SHP77 treated with DMSO at 0.1 percent for 48 hours (cell line): ENCODE results near the gene TSFM.
A peak's percentile ranks its signal among the peaks of the same experiment; 100 is the strongest.

ENCODE experiments used
- DNase-seq: peaks from one replicate; lab custom pipeline; 2025; lab: John Stamatoyannopoulos, UW

TSFM gene

DNA sequence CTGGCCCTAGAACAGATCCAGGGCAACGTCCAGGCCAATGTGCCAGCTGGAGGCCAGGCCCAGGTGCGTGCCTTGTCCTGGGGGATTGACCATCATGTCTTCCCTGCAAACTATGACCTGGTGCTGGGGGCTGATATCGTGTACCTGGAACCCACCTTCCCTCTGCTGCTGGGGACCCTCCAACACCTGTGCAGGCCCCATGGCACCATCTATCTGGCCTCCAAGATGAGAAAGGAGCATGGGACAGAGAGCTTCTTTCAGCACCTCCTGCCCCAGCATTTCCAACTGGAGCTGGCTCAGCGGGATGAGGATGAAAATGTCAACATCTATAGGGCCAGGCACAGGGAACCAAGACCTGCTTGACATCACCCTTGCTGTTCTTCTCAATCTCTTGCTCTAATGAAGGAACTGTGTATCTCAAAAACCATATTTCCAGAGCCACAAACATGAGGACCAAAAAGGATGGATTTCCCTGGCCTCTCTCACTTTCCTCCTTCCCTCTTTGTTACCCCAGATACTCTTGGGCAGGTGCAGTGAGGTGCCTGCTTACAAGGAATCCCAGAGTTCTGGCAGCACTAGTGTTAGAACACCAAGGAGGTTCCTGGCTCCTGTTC, 2.2 kb upstream of the TSFM start:
- no peak for DNase-seq

DNA sequence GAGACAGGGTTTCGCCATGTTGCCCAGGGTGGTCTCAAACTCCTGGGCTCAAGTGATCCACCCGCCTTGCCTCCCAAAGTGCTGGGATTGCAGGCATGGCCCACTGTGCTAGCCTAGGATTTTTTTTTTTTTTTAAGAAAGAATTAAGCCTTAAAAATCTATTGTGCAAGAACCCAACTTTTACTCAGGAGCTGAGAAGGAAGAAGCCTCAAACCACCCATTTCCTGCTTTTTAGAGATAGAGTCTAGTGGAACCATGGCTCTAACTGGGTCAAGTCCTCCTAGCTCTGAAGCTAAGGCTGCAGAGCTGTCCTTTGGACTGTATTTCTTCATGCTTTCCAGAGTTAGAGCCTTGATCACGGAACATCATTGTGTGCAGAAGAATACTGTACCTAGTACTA, 1.3 kb upstream of the TSFM start:
- DNase-seq = no peak

DNA sequence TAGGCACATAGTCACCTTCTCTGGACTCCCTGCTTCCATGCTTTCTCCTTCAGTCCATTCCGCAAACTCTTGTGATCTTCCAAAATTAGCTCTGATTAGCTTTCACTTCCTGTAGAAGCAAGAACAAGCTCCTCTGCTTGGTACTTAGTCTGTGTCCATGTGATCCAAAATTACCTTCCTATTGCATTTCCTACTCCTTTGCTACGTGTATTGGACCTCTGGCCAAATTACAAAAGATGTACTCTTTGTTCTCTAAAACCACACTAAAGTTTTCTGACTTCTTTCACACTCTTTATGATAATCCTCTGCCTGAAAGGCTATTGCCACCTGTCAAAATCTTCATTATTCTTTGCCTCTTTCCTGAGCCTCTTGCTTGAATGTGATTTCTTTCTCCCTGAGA, 786 bp upstream of the TSFM start:
- no peak for DNase-seq

DNA sequence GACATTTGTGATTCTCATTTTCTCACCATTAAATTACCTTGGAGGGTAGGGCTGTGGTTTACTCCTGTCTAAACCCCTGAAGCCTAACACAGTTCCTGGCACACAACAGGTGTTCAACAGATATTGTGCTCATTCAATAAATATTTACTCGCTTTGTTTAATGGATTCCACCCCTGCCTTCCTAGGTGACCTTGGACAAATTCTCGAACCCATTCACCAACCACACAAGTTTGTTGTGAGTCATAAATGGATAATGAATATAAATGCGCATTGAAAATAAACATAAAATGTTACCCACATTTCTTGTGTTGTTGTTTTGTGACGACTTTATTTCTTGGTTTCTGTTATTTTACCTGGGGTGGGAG, 362 bp upstream of the TSFM start:
- no peak for DNase-seq

DNA sequence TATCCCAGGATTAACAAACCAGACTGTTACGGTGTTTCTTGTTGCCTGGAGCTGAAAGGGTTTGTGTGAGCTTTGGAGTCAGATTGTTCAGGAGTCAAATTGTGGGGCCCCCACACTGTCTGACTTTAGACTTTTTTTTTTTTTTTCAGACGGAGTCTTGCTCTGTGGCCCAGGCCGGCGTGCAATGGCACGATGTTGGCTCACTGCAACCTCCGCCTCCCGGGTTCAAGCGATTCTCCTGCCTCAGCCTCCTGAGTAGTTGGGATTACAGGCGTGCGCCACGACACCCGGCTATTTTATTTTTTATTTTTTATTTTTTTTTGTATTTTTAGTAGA, 847 bp downstream of the TSFM start:
- DNase-seq = no peak

DNA sequence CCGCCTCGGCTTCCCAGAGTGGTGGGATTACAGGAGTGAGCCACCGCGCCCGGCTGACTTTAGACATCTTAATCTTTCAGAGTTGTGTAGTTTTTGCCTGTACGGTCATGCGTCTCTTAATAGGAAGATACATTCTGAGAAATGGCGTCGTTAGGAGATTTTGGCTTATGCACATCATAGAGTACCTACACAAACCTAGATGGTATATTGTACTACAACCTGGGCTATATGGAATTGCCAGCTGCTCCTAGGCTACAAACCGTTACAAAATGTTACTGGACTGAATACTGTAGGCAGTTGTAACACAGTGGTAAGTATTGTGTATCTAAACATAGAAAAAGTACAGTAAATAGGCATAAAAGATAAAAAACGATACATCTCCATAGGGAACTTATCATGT, 1.3 kb downstream of the TSFM start:
- no peak for DNase-seq

DNA sequence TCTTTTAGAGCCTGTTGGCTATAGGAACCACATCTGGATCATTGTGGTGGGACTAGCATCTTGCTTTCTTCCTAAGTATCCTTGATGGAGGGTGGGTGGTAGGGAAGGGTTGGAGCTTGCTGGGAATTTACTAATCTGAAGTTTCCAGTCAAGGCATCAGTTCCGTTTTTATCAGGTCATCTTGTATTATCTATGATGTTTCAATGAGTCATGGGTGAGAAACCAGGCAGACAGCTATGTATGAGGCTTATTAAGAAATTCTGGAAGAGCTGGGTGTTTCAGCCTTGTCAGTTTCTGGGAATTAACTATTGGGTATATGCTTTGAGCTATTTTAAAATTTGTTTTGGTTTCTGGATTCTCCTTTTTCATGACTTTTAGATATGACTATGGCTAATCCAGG, 11.3 kb downstream of the TSFM start:
- DNase-seq = no peak

DNA sequence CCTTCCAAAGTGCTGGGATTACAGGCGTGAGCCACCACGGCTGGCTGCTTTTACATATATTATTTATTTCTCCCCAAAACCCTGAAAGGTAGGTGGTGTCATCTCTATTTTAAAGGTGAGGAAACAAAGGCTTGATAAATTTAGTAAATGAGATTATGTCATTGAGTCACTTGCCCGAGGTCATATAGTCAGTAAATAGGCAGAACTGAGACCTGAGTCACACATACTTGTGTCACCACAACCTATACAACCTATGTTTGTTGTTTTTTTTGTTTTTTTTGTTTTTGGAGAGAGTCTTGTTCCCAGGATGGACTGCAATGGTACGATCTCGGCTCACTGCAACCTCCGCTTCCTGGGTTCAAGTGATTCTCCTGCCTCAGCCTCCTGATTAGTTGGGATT, 12.8 kb downstream of the TSFM start:
- no peak for DNase-seq

DNA sequence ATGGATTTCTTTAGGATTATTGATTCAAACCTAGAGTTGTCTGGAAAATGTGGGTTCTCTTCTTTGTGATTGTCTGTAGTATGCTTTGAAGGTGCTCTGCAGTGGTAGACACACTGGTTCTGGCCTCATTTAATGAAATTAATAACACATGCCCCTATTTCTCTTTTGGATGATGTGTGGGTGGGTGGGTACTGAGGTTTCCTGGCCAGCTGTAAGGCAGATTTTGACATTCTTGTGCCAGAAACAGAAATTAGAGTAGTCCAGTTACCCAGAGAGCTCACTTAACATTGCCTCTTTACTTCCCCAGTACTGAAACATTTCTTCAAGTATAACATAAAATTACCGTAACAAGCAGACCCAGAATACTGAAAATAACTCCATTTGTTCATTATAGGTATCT, 14.4 kb downstream of the TSFM start:
- no peak for DNase-seq

DNA sequence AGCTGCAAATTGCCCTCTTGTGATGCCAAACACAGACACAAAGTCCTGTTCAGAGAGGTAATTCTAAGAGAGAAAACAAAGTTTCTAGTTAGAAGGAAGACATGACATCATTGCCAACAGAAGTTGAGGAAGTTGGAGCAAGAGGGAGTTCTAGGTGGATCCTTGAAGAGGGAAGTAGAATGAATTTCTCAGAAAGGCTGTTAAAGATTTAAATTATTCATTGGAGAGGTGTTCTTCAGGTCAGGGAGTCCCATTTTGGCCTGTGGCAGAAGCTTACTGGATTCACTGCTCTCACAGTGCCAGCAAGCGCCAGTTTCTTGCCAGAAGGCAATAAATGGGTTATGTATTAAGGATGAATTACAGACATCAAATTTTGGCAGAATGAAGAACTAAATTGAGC, 15.3 kb downstream of the TSFM start:
- no peak for DNase-seq

DNA sequence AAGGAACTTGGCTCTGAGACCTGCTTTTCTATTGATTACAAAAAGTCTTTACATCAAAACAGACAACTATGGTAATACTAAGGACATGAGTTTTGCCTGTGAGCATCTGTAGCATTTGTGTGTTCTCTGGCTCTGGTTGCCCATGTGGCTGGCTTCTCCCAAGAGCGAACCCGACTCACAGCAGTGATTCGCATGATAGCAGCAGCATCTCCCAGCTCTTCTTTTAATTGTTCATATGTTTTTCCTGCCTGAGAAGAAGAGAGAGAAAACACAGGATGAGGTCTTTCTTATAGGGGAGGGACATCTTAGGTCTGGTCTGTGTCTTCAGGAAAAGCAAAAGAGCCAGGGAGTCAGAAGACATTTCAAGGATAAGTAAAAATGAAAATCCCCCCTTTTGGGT, 18.4 kb downstream of the TSFM start:
- DNase-seq = no peak

DNA sequence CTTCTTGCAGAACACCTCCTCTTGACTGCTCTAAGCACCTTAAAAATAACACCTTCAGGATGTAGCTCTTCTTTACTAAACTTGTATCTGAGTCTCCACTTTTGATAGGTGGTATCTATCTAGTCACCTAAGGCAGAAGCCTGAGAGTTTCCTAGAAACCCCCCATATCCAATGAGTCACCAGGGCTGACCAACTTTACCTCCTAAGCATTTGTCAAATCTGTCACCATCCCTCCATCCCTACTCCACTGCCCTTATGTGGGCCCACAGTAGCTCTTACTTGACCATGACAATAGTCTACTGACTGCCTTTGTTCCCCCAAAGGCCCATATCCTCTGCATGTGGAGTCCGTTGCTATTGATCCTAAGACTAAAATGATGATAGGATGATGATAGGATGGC, 20.0 kb downstream of the TSFM start:
- DNase-seq = no peak

DNA sequence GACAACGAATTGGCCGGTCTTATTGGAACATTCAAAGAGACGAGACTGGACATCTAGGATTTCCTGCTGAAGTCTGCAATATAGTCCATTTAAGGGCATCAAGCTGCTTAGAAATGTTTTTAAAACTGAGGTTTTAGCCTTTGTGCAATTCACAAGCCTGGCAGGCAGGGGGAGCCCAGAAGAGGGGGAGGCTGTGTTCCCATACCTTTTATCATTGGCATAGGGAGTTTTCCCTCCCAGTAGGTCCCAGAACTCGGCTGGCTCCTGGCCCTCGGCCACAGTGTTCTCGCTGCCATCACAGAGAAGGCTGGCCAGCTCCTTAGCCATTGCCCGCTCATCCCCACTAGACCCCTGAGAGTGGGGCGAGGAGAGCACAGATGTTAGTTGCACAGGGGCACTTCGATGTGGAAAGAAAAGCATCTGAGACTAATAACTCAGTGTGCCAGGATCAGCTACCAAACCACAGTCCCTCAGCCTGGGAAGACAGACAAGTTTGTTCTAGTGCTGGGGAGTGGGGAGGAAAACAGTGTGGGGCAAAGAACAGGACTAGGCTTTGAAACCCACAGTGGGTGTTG, 20.8 kb downstream of the TSFM start:
- peak; percentile 15 for DNase-seq

DNA sequence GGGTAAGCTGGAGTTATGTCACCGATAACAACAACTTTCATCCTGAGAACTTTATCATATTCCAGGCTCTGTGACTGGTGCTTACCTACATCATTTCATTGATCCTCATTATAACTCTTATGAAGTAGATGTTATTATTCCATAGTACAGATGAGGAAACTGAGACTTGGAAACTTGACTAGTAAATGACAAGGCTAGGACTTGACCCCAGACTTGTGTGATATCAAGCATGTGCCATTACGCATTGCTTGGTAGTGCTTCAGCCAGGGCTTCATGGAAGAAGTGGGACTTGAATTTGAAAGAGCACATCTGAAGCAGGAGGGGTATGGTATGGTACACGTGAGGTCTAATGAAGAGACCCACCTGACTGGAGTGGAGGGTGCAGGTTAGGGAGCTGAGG, 24.1 kb downstream of the TSFM start:
- DNase-seq = no peak

DNA sequence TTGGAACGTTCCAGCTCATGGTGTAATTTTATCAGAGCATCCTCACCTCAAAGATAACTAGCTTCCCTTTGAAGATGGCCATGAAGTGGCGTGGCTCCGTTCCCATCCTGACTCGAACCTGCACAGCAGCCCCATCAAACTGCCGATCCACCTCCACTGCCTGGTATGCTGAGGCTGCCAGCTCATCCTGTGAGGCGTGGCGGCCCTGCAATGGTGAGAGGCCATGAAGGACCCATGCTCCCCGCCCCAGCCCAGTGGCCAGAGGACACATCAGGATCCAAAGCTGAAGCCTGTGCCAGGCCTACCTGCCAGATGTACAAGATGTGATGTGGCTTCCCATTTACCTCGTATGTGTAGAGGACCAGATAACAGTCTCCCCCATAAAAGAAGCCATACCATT, 24.7 kb downstream of the TSFM start:
- no peak for DNase-seq

DNA sequence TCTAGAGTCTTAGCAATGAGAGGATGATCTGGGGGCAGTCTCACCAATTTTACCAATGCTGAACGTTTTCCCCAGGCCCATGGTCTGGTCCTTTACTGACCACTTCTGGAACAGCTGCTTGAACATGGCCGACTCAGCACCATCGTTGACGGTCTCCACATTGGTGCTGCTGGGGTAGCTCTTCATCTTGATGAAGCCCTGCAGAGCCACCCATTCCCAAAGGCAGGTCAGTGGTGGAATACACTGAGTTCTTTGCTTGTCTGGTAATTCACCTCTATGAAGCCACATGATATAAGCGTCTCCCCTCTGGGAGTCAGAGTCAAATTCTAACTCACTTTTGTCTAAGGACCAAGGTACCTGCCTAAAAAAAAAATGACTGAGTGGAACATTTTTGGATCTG, 25.8 kb downstream of the TSFM start:
- DNase-seq = no peak

DNA sequence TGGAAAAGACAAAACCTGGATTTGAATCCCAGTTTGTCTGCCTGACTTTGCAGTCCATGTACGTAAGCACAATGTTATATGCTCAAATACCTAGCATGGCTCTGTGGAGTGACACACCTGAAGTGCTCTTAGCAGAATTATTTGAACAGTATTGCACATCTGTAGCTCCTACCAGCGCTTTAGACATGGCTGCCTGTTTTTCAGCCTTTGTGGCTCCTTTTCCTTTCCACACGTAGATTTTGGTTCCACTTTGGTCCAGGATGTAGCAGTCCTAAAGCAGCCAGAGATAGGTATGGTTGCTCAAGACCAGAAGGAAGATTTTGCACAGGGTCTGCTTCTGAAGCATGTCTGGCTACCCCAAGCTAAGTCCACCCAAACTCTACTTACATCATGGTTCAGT, 26.8 kb downstream of the TSFM start:
- DNase-seq = no peak

DNA sequence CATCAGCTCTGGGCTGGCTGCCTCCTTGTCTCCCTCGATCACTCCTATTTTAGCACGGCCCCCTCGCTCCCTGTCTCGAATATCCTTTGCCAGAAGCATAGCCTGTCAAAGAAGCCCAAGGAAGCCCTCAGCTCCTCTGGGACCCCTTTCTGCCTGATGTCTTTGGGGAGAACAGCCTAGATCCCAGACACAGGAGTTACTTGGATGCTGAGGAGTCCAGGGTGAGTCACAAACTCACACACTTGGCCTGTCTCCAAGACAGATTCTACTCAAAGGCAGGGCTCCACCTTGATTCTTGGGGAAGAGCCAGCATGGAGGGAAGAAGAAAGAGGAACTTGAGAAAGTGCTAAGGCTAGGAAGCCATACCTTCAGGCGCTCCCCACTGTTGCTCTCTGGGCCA, 27.9 kb downstream of the TSFM start:
- no peak for DNase-seq

DNA sequence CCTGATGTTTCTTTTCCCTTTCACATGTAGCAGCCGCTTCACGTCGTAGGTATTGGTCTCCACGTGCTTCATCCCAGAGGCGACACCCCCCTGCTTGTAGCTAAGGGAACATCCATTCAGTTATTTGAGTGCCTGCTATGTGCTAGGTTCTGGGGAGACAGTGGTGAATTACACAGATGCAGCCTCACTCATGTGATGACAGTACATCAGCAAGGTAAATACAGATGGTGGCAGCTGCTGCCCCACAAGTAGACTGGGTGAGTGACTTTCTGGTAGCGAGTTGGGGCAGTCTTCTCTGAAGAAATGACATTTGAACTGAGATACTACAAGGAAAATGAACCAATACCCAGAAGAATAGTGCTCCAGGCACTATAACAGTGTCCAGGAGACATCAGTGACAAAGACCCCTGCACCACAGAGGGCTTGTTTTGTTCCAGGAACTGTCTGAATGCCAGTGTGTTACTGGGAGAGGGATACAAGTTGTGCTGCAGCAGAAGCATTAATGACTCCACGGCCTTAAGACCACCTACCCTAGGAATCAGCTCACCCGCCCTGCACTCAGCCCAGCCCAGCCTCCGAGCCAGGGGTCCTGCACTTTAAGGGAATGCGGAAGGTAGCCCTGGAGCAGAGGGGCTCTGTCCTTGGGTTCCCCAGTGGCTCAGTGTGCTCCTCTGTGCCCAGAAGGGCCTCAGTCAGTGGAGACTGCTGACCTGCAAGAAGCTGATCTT, 28.6 kb downstream of the TSFM start:
- DNase-seq = peak; percentile 73

DNA sequence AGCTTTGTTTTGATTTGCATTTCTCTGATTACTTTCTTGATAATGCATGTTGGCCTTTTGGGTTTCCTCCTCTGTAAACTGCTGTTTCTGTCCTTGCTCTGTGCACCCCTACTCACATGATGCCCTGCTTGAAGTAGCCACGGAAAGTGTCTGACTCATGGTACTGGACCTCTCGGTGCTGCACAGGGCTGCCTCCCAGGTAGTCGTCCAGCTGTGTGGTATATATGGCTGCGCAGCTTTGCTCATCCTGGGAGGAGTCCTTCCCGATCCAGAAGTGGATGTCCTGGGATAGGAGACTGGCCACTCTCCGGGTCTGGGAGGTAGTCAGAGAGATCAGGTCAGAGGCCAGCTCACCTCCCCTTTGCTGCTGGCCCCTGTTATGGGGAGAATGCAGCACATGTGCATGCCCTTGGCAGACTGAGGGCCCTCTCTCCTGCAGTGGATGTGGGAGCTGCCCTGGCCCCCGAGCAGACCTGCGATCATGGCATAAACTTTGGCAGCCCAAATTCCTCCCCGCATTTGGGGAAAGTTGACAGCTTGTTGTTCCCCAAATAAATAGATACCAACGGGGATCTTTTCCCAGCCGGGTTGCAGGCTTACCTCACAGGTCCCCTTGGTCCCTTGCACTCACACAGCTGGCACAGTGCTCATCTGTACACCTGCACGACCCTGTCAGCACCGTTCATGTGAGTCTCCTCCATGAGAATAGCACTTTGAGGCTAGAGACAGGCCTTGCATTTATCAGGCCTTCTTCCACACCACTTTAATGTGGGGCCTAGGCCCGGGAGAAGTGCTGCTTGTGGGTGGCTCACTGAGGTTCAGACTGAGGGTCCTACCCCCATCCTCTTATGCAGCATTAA, 30.8 kb downstream of the TSFM start:
- no peak for DNase-seq

DNA sequence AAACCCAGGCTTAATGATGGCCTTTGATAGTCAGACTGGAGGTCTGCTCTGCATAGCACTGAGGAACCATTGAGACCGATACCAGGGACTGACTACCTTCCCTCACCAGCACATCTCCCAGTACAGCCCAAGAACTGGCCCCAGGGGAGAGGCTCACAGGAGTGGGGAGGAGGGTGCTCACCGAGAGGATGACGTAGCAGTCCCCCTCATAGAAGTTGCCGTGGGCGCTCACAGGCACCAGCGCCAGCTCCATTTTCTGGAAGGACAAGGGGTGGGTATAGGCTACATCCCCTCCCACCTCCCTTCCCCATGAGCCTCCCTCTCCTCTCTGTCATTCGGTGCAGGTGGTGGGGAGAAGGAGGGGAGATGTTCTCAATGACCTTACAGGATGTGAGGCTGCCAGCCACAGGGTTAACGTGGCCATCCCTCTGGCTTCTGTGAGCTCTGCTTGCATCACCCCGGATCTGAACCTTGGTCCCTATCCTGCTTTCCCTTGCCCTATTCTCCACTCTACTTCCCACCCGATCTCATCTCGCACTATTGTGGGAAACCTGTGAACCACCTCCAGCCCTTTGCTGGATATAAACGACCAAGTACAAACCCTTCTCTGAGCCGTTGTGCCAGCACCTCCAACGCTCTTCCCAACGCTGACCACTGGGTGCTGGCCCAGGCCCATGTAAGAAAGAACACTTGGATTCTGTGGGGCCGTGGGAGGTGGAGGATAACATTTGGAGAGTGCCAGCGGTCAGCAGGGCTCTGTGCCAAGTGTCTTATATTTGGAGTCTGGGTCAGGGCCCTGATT, 31.6 kb downstream of the TSFM start:
- no peak for DNase-seq
